AG10803 (cell line): Measurements from ENCODE around the gene KDM1B.

Experiments used
- DNase-seq: peaks from one replicate; pipeline ENCODE4 v3.0.0; 2010; ENCODE audit warnings: low read depth
- H3K4me3 ChIP-seq: 2 replicates; pipeline ENCODE4 v1.5.1; 2011; ENCODE audit warnings: mild to moderate bottlenecking, low read length, control low read depth
- TF ChIP-seq, protein P1 (sequence below): conservative IDR thresholded peaks from 2 replicates; pipeline ENCODE4 v1.5.1; 2011; ENCODE audit warnings: mild to moderate bottlenecking, low read length, control low read depth, inconsistent platforms

KDM1B gene

DNA sequence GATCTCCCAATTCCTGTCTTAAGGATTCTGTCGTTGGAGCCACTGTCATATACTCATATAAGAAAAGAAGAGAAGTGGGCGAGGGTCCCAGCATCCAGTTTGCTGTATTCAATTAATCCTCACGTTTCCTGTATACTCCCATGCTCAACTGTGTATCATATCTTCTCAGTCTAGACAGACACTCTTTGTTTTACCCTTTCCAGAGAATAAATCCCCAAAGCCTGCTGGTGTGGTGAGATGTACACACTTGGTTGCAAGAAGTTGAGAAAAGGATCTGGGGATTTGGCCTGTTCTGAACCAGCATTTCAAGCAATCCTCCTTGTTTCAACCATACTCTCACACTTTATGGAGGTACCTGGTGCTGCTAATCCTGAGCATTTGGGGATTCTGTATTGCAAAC, 3.4 kb upstream of the KDM1B start:
- DNase-seq: no peak
- TF ChIP-seq, protein P1, sequence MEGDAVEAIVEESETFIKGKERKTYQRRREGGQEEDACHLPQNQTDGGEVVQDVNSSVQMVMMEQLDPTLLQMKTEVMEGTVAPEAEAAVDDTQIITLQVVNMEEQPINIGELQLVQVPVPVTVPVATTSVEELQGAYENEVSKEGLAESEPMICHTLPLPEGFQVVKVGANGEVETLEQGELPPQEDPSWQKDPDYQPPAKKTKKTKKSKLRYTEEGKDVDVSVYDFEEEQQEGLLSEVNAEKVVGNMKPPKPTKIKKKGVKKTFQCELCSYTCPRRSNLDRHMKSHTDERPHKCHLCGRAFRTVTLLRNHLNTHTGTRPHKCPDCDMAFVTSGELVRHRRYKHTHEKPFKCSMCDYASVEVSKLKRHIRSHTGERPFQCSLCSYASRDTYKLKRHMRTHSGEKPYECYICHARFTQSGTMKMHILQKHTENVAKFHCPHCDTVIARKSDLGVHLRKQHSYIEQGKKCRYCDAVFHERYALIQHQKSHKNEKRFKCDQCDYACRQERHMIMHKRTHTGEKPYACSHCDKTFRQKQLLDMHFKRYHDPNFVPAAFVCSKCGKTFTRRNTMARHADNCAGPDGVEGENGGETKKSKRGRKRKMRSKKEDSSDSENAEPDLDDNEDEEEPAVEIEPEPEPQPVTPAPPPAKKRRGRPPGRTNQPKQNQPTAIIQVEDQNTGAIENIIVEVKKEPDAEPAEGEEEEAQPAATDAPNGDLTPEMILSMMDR: no peak
- no peak overlapping the region for H3K4me3 ChIP-seq

DNA sequence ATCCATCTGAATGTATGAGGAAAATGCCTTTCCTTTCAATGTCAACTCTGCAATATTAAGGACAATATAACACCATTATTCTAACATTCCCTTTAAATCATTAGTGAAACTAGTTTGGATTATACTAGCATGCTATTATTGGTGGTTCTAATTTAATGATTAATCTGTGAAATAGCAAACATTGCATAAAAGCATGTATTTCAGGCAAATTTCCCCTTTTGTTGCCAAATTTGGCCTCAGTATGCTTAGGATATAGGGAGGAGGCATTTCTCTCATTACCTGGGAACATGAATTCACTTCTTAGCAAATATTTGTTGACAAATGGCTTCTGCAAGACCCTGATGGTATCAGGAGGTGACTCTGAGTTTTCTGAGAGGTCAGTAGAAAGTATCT, 1.9 kb upstream of the KDM1B start:
- DNase-seq: no peak
- TF ChIP-seq, protein P1: no peak
- no peak overlapping the region for H3K4me3 ChIP-seq

DNA sequence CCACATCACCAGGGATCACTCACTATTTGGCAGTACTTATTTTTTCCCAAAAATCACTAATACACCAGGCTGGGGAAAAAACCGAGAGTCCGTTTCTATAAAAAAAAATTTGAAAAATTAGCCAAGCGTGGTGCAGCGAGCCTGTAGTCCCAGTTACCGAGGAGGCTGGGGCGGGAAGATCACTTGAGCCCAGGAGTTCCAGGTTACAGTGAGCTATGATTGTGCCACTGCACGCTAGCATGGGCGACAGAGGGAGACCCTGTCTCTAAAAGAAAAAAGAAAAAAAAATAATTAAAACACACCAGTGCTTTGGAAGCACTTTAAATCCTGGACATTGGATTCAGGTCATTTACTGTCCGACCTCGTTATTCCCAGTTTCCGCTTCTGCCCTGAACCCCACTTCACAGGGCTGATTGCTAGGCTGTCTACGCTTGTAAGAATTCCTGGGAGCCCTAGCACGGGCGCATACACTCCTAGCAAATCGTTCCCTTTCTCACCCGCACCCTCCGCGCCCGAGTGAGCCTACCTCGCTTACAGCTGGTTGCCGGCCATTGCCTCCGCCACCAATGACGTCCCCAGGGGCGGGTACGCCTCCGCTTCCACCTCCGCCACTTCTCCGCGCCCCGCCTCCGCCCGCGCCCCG, 594 bp upstream of the KDM1B start, which contains the start of gene TPMT:
Gene TPMT, minus strand, starts transcription at position 571 of the 643 bp plus-strand sequence. CDS start 5,950 bp downstream, outside the sequence.
- H3K4me3 ChIP-seq: peak within 1 kb of the TSS; percentile 95
- no peak for DNase-seq
- TF ChIP-seq, protein P1: no peak

DNA sequence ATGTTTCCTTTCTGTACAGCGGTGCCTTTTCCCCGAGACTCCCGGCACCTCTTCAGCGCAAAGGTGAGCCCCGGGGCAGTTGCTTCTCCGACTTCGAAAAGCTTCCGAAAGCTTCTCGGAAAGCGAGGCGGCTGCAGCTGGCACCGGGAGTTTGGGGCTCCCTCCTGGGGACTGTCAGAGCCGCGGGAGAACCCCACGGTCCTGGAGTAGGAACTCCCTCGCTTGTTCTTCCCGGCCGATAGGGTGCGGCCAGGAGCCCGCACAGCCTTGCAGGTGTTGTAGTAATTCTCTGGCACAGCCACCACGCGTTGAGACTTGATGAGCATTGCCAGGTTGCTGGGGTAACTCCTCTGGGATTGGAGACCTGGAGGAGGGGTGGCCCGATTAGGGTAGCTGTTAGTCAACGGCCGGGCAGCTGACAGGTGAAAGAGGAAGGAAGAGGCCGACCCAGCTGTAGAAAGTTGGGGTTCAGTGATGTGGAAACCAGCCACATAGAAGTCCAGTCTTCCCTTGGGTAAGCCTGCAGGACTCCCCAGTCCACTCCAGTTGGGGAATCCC, 721 bp downstream of the KDM1B start:
- H3K4me3 ChIP-seq: peak overlapping the region; percentile 91
- DNase-seq: peak; percentile 18

DNA sequence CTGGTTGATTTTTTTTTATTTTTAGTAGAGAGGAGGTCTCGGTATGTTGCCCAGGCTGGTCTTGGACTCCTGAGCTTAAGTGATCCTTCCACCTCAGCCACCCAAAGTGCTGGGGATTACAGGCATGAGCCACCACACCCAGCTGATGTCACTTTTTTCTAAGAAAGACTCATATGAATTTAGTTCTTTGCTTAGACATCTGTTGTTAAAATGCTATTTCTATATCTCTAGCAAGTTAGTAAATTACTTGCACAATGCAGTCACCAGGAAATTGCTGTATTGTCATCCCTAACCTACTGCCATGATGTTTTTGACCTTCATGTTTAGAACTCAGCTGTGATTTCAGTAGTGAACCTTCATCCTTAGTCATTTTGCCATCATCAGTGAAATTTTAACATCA, 5.7 kb downstream of the KDM1B start:
- DNase-seq: peak; percentile 23

More for the DNA sequence above, 721 bp downstream of the KDM1B start:
- TF ChIP-seq, protein P1: peak; percentile 40

DNA sequence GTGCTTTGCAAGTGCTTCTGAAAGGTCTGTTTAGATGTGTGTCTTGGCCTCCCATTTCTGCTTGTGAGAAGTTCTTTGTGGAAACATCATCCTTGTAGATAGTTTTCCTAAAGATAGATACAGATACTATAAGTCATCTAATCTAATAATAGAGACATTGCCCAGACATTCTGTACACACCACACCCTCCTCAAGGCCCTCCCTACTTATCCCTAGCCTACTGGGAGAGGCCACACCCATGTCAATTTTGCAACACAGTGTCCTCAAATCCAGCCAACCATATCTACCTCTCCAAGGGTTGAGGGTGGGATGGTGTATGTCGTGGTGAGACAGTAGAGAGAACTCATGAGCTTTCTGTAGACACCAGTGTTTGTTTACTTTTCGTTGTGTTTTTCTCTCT, 6.2 kb downstream of the KDM1B start:
- no peak for DNase-seq
- no peak overlapping the region for H3K4me3 ChIP-seq

More for the DNA sequence above, 5.7 kb downstream of the KDM1B start:
- TF ChIP-seq, protein P1: no peak
- H3K4me3 ChIP-seq: no peak overlapping the region

DNA sequence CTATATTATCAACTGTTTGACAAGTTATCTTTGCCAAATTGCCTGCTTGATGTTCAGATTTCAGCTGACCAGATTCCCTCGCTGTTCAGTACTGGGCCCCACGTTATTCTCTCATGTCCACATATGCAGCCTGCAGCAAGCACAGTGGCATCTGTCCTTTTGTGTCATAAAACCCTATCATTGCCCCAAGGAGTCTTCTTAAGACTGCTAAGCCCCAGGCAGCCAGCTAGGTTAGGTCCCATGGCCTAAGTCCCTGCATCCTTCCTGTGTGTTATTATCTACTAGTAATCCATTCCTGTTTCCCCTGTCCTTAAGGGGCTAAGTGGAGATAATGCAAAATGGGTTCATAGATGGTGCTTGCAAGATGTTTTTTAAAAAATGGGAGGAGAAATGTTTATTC, 7.2 kb downstream of the KDM1B start:
- H3K4me3 ChIP-seq: no peak overlapping the region
- DNase-seq: no peak
- TF ChIP-seq, protein P1: no peak

More for the DNA sequence above, 6.2 kb downstream of the KDM1B start:
- TF ChIP-seq, protein P1: no peak
